ENCODE results near the gene RND1.

- TF ChIP-seq CTCF (IDR thresholded peaks at IDR 0.05; ENCODE audit: low read depth, low read length) (no peak), MAX (IDR thresholded peaks at IDR 0.05; ENCODE audit: low read depth, low read length) (no peak)
Measured at GRCh38 chr12:48813465-48814261, 52.0 kb downstream of the RND1 start.

Measured in NB4 (cell line).